Fibroblast of villous mesenchyme (primary cell): ENCODE results near the gene HOTAIR. TPM values are rescaled to one million over a fixed set of nuclear protein-coding genes. Genes with fewer than 3 reads are reported as not detected.

ENCODE experiments used
- DNase-seq: peaks from one replicate; pipeline ENCODE4 v3.0.0-alpha.2; 2010; ENCODE audit warnings: low read depth
- H3K4me3 ChIP-seq: 2 replicates; pipeline ENCODE4 v1.5.1; 2011; ENCODE audit warnings: low read depth, mild to moderate bottlenecking, low read length
- CTCF ChIP-seq: IDR thresholded peaks from 2 replicates; pipeline ENCODE4 v1.5.1; 2012; ENCODE audit warnings: low read depth, mild to moderate bottlenecking, low read length; ENCODE audit not compliant: insufficient read depth
- total RNA-seq: library from RNA; depleted of rRNA; stranded (reverse); fragments of >200 nt; gene quantifications from 2 replicates; pipeline ENCODE4 v1.2.3, GENCODE V29; 2012

HOTAIR gene
- total RNA-seq, 1 donor = 0.86 TPM

GRCh38 chr12:53939141-53940108, 35.3 kb downstream of the HOTAIR start:
- DNase-seq = peak; percentile 48
- H3K4me3 ChIP-seq = no peak overlapping the region
- TF ChIP-seq CTCF = no peak

- peak within 1 kb of the TSS; percentile 35 for H3K4me3 ChIP-seq
- peak; percentile 78 for DNase-seq
- TF ChIP-seq CTCF = no peak
Measured at GRCh38 chr12:53938326-53939140, 36.2 kb downstream of the HOTAIR start, which contains the start of gene HOXC13. HOXC13 (plus strand) TSS chr12:53938831; CDS start chr12:53938907, 76 bp downstream.

GRCh38 chr12:53937596-53938325, 37.0 kb downstream of the HOTAIR start:
- no peak for TF ChIP-seq CTCF
- DNase-seq = no peak
- H3K4me3 ChIP-seq = peak overlapping the region; percentile 31

GRCh38 chr12:53937099-53937498, 37.7 kb downstream of the HOTAIR start:
- DNase-seq = no peak
- TF ChIP-seq CTCF = no peak
- H3K4me3 ChIP-seq = no peak overlapping the region

- H3K4me3 ChIP-seq = no peak overlapping the region
- TF ChIP-seq CTCF = no peak
- no peak for DNase-seq
Measured at GRCh38 chr12:53935383-53936341, 39.1 kb downstream of the HOTAIR start.
